8988T (cell line): ENCODE data around the gene PLG.
"Not testable (repeated sequence)": the region's sequence is repeated elsewhere in the genome, so short reads cannot be mapped to it uniquely, and the experiment has no call there.

ENCODE experiments used
- DNase-seq: peaks from one replicate; pipeline ENCODE4 v3.0.0; 2011

PLG gene

DNA sequence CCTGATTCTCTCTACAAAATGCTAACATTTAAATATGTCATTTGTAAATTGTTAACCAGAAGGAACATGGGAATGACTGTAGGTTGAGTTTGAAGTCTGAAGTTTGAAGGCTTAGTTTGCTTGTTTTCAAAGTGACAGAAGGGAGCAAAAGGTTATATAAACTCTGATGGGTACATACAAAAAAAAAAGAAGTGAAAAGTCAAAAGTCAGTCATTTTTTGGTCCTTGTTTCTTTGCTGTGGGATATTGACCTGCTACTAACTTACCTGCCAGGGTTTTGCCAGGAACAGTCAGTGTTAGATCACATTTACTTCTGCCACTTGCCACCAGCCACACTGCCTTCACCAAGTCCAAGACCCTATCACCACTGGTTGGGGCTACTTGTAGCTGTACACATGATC lies 6.9 kb downstream of the PLG start:
- DNase-seq = not testable (repeated sequence)

DNA sequence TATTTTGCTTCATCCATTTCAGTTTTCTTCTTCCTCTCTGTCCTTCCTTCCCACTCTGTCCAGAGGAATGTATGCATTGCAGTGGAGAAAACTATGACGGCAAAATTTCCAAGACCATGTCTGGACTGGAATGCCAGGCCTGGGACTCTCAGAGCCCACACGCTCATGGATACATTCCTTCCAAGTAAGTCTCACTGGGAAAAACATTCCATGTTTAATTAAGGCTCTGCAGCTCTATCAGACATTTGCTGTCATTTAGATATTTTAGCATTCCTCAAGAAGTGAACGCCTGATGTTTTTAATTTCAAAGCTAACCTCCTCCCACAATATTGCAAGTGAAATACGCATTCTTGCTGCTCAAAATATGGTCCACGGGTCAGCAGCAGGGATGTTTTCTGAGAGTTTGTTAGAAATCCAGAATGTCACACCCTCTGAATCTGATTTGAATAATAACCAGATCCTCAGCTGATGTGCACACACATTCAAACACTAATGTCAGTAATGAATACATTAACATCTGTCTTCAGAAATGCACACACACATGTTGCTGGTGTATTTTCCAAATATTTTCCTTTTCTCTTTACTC lies 12.8 kb downstream of the PLG start:
- no peak for DNase-seq

DNA sequence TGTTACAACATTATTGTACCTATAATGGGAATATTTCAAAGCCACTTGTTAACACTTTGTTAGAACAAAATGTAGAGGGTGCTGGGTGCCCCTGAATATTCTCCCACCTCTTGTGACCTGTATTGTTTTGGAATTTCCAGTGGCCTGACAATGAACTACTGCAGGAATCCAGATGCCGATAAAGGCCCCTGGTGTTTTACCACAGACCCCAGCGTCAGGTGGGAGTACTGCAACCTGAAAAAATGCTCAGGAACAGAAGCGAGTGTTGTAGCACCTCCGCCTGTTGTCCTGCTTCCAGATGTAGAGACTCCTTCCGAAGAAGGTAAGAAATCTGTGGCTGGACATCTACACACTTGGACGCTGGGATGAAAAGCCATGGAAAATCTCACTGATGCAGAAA lies 28.9 kb downstream of the PLG start:
- DNase-seq = no peak

DNA sequence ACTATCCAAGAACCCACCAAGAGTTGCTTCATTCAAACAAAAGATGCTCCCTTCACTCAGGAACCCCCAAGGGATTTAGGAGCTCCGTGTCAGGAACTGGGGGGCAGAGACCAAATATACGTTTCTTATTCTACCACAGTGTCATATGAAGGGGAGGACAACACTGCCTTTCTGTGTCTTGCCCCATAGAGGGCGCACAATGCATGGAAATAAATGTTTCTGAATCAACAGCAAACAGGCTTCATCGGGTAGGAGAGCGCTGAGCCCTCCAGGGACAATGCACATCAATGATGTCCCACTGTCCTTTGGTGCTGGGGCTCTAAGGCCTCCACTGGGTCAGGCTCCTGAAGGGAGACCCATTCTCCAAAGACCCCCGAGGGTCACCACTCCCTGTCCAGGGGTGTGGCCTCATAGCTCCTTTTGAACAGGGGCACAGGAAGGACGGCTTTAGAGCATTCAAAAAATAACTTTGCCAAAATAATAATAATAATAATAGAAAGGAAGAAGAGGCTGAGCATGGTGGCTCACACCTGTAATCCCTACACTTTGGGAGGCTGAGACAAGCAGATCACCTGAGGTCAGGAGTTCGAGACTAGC lies 31.1 kb downstream of the PLG start:
- DNase-seq = no peak

DNA sequence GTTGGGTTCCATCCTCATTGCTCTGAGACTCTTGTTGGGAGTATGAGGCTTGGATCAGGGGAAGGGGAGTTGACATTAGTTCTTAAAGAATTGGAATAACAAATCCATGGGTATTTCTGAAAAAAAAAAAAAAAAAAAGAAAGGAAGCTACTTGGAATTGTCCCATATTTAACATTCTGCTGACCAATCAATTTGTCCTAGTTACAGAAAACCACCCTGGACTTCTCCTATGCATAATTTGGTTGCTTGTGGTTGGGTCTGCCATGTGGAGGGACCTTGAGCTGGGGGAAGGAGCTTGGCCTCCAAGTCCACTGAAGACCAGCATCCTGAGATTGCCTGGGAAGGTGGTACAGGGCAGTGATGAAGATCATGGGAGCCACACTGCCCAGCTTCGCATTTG lies 32.6 kb downstream of the PLG start:
- DNase-seq = no peak

DNA sequence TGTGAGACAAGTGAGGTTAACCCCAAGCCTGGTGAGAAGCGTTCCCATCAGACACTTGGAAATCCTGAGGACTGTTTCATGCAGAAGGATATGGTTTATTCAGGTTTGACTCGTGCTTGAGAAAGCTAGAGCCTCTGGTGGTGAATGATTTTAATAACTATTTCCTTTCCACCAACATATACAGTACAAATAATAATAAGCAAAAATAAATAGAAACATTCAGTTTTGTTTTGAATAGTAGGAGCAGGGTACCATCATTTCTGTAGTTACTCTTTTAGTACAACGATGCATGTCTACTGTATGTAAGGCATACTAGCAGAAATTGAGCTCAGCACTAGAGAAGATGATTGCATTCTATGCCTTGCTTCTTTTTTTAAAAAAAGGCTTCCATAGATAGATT lies 33.5 kb downstream of the PLG start:
- DNase-seq = no peak

DNA sequence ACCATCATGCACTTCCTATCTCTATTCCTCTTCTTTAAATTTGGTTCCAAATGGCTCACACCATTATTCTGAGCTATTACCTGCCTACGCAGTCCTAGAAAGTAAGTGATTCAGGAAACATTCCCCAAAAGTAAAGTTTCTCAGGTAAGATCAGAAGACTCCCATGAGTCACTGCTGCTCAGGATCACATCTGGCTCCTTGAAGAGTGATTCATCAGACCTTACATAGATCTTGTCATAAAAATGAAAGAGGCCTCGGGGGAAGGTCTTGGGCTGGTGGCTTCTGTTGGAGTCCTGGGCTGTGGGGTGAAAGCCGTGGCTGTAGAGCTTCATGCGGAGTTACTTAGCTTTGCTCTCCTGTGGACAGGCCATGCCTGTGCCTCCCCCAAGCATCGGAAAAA lies 35.9 kb downstream of the PLG start:
- DNase-seq = no peak

DNA sequence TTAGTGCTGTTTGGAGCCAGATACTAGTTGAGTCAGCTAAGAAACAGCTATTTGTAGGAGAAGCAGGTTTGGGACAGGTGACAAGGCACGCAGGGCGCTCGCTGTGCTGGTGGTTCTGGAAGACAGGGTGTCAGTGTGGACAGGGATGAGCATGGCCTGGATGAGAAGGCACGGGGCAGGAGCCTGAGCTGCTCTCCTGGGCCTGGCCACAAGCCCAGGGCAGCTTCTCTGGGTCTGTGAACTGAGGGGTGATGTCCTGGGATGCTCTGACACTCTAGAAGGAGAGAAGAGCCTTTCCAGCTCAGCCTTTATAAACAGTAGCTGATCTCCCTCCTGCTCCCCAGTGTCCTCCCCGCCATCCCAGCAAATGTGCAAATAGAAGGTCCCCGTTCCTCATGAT lies 37.9 kb downstream of the PLG start:
- DNase-seq = no peak

DNA sequence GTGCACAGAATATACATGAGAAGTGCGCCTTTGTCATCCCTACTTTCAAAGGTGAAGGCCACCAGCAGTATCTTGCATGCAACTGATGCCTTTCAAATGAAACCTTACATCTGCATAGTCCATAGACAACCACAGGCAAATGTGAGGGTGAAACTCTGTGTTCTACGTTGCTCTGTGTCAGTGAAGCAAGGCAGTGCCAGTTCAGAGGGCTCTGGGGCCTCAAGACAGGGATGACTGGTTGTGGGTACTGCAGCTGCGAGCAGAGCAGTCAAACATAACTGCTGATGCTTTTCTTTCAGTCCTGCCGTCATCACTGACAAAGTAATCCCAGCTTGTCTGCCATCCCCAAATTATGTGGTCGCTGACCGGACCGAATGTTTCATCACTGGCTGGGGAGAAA lies 39.0 kb downstream of the PLG start:
- DNase-seq = not testable (repeated sequence)

DNA sequence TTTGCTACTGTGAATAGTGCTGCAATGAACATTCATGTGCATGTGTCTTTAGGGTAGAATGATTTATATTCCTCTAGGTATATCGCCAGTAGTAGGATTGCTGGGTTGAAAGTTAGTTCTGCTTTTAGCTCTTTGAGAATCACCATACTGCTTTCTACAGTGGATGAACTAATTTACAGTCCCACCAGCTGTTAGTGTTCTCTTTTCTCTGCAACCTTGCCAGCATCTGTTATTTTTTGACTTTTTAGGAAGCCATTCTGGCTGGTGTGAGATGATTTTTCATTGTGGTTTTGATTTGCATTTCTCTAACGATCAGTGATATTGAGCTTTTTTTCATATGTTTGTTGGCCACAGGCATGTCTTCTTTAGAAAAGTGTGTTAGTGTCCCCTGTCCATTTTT lies 40.0 kb downstream of the PLG start:
- no peak for DNase-seq

DNA sequence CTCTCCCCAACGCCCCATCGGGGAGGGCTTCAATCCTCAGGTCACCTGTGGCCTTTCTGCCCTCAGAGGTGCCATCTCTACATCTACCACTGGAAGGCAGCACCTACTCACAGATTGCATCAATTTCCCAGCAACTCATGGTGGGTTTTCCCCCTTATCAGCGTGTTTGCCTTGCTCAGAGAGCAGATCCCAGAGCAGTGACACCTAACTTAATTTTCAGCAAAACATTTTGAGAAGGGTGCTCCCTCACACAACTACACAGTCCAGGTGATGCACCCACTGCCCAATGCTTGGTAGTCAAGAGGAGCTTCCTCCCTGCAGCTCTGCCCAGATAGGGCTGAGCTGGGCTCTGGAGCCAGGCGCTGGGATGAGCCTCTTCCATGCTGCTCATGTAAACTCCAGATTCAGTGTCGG lies 48.2 kb downstream of the PLG start:
- DNase-seq = no peak

DNA sequence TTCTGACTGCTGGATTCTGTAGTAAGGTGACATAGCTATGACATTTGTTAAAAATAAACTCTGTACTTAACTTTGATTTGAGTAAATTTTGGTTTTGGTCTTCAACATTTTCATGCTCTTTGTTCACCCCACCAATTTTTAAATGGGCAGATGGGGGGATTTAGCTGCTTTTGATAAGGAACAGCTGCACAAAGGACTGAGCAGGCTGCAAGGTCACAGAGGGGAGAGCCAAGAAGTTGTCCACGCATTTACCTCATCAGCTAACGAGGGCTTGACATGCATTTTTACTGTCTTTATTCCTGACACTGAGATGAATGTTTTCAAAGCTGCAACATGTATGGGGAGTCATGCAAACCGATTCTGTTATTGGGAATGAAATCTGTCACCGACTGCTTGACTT lies 51.2 kb downstream of the PLG start:
- DNase-seq = not testable (repeated sequence)

DNA sequence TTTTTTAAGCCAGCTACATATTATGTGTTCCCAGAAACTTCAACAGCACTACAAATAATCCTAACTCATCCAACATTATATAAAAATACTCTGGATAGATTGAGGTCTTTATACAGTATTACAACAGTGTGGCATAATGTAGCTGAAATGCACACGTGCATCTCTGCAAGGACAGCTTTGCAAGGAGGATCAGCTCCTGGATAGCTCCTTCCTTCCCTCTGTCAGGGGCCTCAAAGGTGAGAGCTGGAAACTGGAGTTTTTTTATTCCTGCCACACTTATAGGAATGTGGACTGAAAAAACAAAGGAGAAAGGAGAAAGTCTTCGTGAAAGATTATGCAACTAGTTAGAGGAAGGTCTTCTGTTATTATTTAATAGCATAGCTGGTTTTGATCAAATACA lies 53.1 kb downstream of the PLG start:
- DNase-seq = no peak

DNA sequence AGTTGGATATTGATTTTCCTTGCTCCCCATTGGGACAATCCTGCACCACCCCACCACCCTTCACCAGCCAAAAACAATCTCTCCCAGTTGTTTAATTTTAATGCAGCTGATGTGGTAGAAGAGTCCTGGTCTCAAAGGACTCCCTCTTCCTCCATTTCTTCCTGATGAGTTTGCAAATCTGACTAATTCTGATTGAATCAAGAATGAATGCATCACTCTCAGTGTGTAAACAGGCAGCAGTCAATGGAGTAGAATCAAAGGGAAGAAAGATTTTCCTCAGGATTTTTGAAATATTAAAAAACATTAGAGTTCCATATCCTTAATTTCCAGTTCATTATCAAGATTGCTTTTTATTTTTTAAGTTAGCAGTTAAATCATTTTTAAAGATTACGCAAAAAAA lies 54.0 kb downstream of the PLG start:
- no peak for DNase-seq

DNA sequence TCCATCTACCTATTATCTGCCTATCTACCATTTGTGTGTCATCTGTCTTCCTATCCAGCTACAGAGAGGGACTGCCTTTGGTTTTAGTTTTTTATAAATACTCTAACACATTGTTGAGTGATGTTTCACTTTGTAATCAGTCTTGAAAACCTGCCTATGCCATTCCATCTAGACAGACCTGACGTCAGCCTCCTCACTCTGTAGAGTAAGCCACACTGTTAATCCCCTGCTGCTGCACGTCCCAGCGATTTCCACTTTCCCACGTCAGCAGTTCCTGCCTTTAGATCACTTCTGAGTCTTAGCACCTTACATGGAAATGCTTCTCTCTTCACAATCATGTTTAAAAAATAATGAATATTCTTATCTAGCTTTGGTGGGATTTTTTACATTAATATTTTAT lies 54.8 kb downstream of the PLG start:
- no peak for DNase-seq

DNA sequence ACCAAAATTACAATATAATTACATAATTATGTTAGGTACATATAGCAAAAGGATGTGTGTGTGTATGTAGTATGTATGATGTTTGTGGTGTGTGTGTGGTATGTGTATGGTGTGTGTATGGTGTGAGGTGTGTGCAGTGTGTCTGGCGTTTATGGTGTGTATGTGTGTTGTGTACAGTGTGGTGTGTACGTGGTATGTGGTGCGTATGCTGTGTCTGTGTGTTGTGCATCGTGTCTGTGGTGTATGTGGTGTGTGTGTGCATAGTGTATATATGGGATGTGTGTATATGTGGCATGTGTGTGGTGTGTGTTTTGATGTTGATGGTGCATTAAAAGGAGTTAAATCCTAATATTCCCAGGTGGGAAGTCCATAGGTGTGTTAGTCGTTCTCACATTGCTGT lies 62.8 kb downstream of the PLG start:
- no peak for DNase-seq

DNA sequence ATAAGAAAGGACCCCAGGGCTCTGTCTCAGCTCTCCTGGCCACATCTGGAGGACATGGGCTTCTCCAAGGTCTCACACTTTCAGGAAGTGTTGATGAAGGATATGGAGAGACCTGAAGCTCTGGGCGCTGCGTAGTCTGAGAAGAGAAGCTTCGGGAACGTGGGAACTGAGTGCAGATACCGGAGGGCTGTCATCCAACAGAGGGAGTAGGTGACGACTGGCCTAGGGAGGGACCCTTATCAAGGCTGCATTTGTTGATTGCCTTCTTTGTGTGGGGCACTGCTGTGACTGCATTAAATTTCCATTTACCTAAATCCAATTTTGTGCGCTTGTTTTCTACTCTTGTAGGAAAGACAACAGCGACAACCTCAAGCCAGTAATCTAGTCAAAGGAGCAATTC lies 63.4 kb downstream of the PLG start:
- no peak for DNase-seq

DNA sequence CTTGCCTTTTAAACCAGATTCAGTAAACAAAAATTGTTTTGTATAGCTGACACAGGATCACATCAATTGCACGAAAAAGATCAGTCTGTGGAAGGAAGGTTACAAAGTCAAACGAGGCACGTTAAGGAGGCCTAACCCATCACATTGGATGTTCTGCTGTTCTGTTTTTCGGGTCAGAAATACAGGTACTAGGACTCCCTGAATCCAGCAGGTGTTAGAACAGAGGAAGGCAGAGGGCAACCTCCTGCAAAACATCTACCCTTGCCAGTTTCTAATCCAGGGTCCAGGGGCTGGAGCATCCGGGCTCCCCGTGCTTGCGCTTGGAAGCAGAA lies 64.6 kb downstream of the PLG start:
- DNase-seq = no peak

DNA sequence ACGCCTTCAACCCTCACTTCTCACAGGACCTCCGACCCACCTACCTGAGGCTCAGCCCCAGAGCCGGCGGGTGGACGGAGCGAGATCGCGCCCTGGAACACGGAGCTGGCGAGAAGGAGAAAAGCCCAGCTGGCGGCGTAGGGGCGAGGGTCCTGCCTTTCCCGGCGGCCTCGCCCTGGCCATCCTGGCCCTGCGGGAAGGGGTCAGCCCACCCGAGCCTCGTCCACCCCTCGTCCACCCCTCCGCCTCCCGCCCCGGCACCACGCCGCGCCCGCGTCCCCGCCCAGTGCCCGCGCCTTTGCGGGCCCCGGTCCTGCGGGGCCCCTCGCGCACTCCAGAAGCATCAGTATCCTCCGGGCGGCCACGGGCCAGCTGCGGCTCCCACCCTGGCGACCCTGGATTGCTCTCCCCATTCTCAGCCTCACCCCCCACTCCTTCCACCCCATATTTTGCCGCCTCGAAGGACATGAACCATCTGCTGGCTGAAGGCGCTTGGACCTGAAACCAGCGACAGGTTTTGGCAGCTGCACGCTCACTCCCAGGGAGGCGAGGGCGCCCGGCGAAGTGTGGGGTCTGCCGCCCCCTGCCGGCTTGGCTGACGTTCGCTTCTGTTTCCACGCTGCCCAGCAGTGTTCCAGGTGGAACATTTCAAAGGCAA lies 65.1 kb downstream of the PLG start:
- peak; percentile 46 for DNase-seq

DNA sequence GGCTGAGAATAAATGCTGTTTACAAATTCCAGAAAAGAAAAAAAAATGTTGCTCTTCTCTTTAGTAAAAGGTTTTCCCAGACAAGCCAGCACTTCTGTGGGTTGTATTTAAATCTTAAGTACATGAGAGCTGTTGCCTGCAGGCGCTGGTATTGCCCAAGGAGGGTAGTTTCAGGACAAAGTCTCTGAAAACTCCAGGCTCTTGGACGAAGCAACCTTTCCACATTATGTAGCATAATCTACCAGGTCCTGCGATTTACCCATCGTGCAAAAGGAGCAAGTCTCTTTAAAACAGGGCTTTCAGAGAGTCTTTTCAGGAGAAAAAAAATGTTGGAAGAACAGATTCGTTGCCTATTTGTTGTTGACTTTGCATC lies 65.6 kb downstream of the PLG start:
- no peak for DNase-seq

DNA sequence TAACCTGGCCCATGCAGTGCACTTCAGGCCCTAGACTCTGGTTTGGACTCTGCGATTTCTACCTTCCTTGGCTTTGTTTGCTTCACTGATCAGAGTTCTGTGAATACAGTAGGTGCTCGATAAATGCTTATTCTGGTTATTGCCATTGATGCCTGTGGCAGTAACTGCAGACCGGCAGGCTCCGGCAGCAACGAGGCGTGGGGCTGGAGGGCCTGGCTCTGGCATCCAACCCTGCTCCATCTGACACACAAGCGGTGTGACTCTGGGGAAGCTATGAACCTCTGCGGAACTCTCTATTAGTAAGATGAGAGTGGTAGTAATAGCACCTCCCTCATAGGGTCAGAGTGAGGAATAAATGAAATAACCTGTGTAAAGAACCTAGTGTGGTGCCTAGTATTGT lies 66.1 kb downstream of the PLG start:
- DNase-seq = no peak

DNA sequence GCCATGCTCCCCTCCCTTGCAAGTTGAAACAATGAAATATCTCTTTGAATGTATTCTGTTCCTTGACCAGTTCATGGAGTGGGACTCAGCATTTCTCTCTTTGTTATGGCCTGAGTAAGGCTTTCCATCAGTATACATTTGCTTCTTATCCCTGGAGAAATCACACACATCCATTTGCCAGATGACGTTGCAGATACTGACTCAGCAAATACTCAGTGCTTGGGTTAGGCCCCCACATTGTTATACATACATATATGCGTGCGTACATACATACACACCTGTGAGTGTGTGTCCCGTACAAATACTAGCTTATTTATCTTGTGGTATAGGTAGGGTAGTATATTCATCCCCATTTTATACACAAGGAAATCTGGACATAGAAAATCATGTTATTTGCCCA lies 72.4 kb downstream of the PLG start:
- no peak for DNase-seq

DNA sequence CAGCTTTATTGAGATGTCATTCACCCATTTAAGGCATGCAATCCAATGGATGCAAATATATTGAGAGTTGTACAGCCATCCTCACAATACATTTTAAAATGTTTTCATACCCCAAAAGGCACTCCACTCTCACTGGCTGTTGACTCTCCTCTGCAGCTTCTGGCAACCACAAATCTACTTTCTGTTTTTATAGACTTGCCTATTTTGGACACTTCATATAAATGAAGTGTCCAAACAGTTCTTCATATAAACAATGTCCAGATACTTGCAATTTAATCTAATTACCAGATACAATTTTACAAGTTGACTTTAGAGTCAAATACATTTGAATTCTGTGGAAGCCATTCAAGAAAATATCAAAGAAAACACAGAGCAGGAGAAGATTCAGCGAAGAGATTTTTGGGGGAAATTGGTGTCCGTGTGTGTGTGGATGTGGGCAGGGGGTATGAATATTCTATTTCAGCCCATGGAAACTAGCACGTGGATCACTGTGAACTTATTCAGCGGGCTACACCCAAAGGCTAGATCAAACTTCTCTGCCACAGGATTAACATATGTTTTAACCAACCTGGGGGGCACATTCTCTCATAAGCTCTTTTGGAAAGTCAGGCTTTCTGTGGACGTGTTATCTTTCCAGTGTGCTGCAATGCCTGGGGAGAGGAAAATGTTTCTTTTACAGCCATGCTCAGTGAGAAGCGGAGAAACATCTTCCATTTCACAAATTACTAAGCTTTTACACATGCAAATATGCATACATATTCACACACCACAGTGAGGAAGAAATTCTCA lies 73.9 kb downstream of the PLG start:
- no peak for DNase-seq

DNA sequence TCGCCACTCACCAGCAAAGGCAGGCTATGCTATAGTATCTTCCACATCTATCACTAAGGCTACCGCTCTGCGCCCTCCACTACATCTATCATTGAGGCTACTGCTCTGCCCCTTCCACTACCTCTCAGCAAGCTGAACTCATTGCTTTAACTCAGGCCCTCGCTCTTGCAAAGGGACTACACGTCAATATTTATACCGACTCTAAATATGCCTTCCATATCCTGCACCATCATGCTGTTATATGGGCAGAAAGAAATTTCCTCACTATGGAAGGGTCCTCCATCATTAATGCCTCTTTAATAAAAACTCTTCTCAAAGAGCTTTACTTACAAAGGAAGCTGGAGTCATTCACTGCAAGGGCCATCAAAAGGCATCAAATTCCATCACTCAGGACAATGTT lies 77.1 kb downstream of the PLG start:
- DNase-seq = not testable (repeated sequence)
